Tongue (tissue), 2 donors: ENCODE results near the gene TRDN. TPM values are rescaled to one million over a fixed set of nuclear protein-coding genes. Genes with fewer than 3 reads are reported as not detected.
"Not testable (repeated sequence)": the region's sequence is repeated elsewhere in the genome, so short reads cannot be mapped to it uniquely, and the experiment has no call there.

ENCODE experiments used
- DNase-seq: peaks from one replicate; pipeline ENCODE4 v3.0.0-alpha.2; 2015
- total RNA-seq: library from RNA; depleted of rRNA; stranded (reverse); fragments of >200 nt; gene quantifications from one replicate; pipeline ENCODE4 v1.2.3, GENCODE V29; 2014

The TRDN gene
- total RNA-seq, 1 donor from 2014 or later: 249 TPM

GRCh38 chr6:123629258-123629941, 7.3 kb downstream of the TRDN start:
- DNase-seq: no peak

- DNase-seq: no peak
These were observed 11.1 kb downstream of the TRDN start for GRCh38 chr6:123625696-123626095.

- no peak for DNase-seq
These were observed 14.0 kb downstream of the TRDN start for GRCh38 chr6:123622780-123623179.

GRCh38 chr6:123619156-123619555, 17.6 kb downstream of the TRDN start:
- DNase-seq: no peak

GRCh38 chr6:123616942-123617341, 19.8 kb downstream of the TRDN start:
- DNase-seq: no peak

GRCh38 chr6:123616016-123616415, 20.7 kb downstream of the TRDN start:
- no peak for DNase-seq

- no peak for DNase-seq
These were observed 26.0 kb downstream of the TRDN start for GRCh38 chr6:123610779-123611178.

- no peak for DNase-seq
These were observed 32.7 kb downstream of the TRDN start for GRCh38 chr6:123604067-123604466.

GRCh38 chr6:123598011-123598410, 38.7 kb downstream of the TRDN start:
- no peak for DNase-seq

- no peak for DNase-seq
These were observed 42.0 kb downstream of the TRDN start for GRCh38 chr6:123594776-123595175.

GRCh38 chr6:123592426-123592825, 44.3 kb downstream of the TRDN start:
- no peak for DNase-seq

GRCh38 chr6:123589973-123590372, 46.8 kb downstream of the TRDN start:
- DNase-seq: no peak

- DNase-seq: no peak
These were observed 47.4 kb downstream of the TRDN start for GRCh38 chr6:123589317-123589716.

GRCh38 chr6:123588546-123588895, 48.2 kb downstream of the TRDN start:
- no peak for DNase-seq

GRCh38 chr6:123587838-123588545, 48.8 kb downstream of the TRDN start:
- DNase-seq: no peak

- DNase-seq: not testable (repeated sequence)
These were observed 49.3 kb downstream of the TRDN start for GRCh38 chr6:123587407-123587806.

GRCh38 chr6:123580331-123580730, 56.4 kb downstream of the TRDN start:
- DNase-seq: no peak

GRCh38 chr6:123575188-123575587, 61.6 kb downstream of the TRDN start:
- DNase-seq: no peak

GRCh38 chr6:123570813-123571684, 65.7 kb downstream of the TRDN start:
- no peak for DNase-seq

GRCh38 chr6:123569575-123569974, 67.2 kb downstream of the TRDN start:
- no peak for DNase-seq

GRCh38 chr6:123565529-123565928, 71.2 kb downstream of the TRDN start:
- DNase-seq: no peak

GRCh38 chr6:123564361-123564760, 72.4 kb downstream of the TRDN start:
- DNase-seq: peak; percentile 22

GRCh38 chr6:123562677-123563076, 74.1 kb downstream of the TRDN start:
- no peak for DNase-seq
